GM19025 (cell line): ENCODE measurements around the gene AMOTL1.
A peak's percentile ranks its signal among the peaks of the same experiment; 100 is the strongest.

ENCODE experiments used
- ATAC-seq: cut with Tn5 transposase; IDR thresholded peaks from one replicate; pipeline ENCODE4 v1.9.1; 2021; ENCODE audit warnings: mild to moderate bottlenecking, low read depth, moderate library complexity; ENCODE audit not compliant: unreplicated experiment

Gene AMOTL1

GRCh38 chr11:94868468-94868867 is 100.3 kb downstream of the AMOTL1 start:
- no peak for ATAC-seq

GRCh38 chr11:94869186-94869585 is 101.0 kb downstream of the AMOTL1 start:
- ATAC-seq = no peak

- no peak for ATAC-seq
Measured at GRCh38 chr11:94870422-94870821, 102.3 kb downstream of the AMOTL1 start.

- ATAC-seq = no peak
Measured at GRCh38 chr11:94871491-94872185, 103.5 kb downstream of the AMOTL1 start.

- ATAC-seq = no peak
Measured at GRCh38 chr11:94873916-94874540, 105.9 kb downstream of the AMOTL1 start.

GRCh38 chr11:94876222-94876621 is 108.1 kb downstream of the AMOTL1 start:
- no peak for ATAC-seq

- ATAC-seq = peak; percentile 89
Measured at GRCh38 chr11:94876645-94877442, 108.7 kb downstream of the AMOTL1 start.

- ATAC-seq = no peak
Measured at GRCh38 chr11:94877443-94878200, 109.5 kb downstream of the AMOTL1 start.

GRCh38 chr11:94879006-94879405 is 110.8 kb downstream of the AMOTL1 start:
- ATAC-seq = no peak

GRCh38 chr11:94880216-94880615 is 112.1 kb downstream of the AMOTL1 start:
- ATAC-seq = no peak

GRCh38 chr11:94882931-94883330 is 114.8 kb downstream of the AMOTL1 start:
- no peak for ATAC-seq

GRCh38 chr11:94883878-94884277 is 115.7 kb downstream of the AMOTL1 start:
- ATAC-seq = no peak

GRCh38 chr11:94884376-94884775 is 116.2 kb downstream of the AMOTL1 start:
- no peak for ATAC-seq

- ATAC-seq = peak; percentile 68
Measured at GRCh38 chr11:94885133-94885532, 117.0 kb downstream of the AMOTL1 start.

- no peak for ATAC-seq
Measured at GRCh38 chr11:94885581-94885980, 117.4 kb downstream of the AMOTL1 start.

- ATAC-seq = no peak
Measured at GRCh38 chr11:94888204-94888603, 120.0 kb downstream of the AMOTL1 start.

GRCh38 chr11:94895451-94895850 is 127.3 kb downstream of the AMOTL1 start:
- ATAC-seq = no peak

GRCh38 chr11:94895971-94896370 is 127.8 kb downstream of the AMOTL1 start:
- no peak for ATAC-seq

GRCh38 chr11:94897330-94897768 is 129.2 kb downstream of the AMOTL1 start:
- ATAC-seq = no peak

GRCh38 chr11:94907226-94907625 is 139.1 kb downstream of the AMOTL1 start:
- ATAC-seq = no peak

GRCh38 chr11:94909371-94909820 is 141.2 kb downstream of the AMOTL1 start:
- ATAC-seq = no peak
